Activated CD8-positive, alpha-beta memory T cell treated with anti-CD3 and anti-CD28 coated beads, Interleukin-2, amount 10 ng/mL, durations not matched to agents 7 days and 5 days (primary cell): ENCODE measurements around the gene LEAP2. TPM values are rescaled to one million over a fixed set of nuclear protein-coding genes. Genes with fewer than 3 reads are reported as not detected.

Experiments
- ATAC-seq: fragments of 150-1000 bp; cut with Tn5 transposase; one replicate; pipeline ENCODE4 v1.10.0; 2021; ENCODE audit warnings: moderate library complexity
- CTCF ChIA-PET: fragments of 350-600 bp; sonication (Branson Sonifier 250); formaldehyde crosslinking; loops from one replicate; lab custom pipeline; 2021; ENCODE audit warnings: antibody characterized with exemption; lab: Charles Lee
- DNase-seq: peaks from one replicate; pipeline ENCODE4 v3.0.0-alpha.2; 2020
- H3K27ac Mint-ChIP-seq: one replicate; pipeline ENCODE4 v1.8.0; 2021; ENCODE audit warnings: mild to moderate bottlenecking, mixed read lengths
- H3K27me3 Mint-ChIP-seq: one replicate; pipeline ENCODE4 v1.8.0; 2021; ENCODE audit warnings: mixed read lengths
- H3K36me3 Mint-ChIP-seq: one replicate; pipeline ENCODE4 v1.8.0; 2021; ENCODE audit warnings: mild to moderate bottlenecking, mixed read lengths
- H3K4me1 Mint-ChIP-seq: one replicate; pipeline ENCODE4 v1.8.0; 2021; ENCODE audit warnings: mixed read lengths
- H3K4me3 Mint-ChIP-seq: one replicate; pipeline ENCODE4 v1.8.0; 2021; ENCODE audit warnings: mild to moderate bottlenecking, moderate library complexity, mixed read lengths
- H3K9me3 Mint-ChIP-seq: one replicate; pipeline ENCODE4 v1.8.0; 2022; ENCODE audit warnings: low read depth, mixed read lengths
- total RNA-seq, 2 experiments: library from RNA; stranded (reverse); gene quantifications; one replicate each; pipeline ENCODE4 v1.2.3, GENCODE V29; 2021

The LEAP2 gene
- total RNA-seq, 2 experiments from 2014 or later = 2.7 to 6.0 TPM

DNA sequence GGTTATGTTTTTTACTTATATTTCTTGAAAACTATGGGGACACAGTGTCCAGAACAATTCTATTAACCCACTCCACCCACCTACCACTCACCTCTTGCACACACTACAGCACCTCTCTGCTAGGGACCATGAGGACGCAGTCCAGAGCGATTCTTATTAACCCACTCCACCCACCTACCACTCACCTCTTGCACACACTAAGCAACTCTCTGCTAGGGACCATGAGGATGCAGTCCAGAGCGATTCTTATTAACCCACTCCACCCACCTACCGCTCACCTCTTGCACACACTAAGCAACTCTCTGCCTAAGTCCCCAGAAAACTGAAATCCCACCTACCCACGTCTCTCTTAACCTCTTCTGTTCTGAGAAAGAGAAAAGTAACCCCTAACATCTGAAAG is 40.9 kb upstream of the LEAP2 start:
- no peak for DNase-seq
- no peak overlapping the region for H3K27ac Mint-ChIP-seq
- no peaks in the 10 kb centered on the region for H3K36me3 Mint-ChIP-seq
- ATAC-seq = no peak
- peaks cover 32% of the 10 kb centered on the region for H3K27me3 Mint-ChIP-seq
- CTCF ChIA-PET = interaction anchor here (1.2 to 6.8 kb wide), 3 partner anchors 9 to 21 kb away, joined by 3 to 60 read pairs (median 5); no protein-coding TSS in a partner anchor
- H3K4me3 Mint-ChIP-seq = no peak overlapping the region
- H3K9me3 Mint-ChIP-seq = no peaks in the 10 kb centered on the region
- peaks cover 12% of the 10 kb centered on the region for H3K4me1 Mint-ChIP-seq

GRCh38 chr5:132834057-132834456 is 39.4 kb upstream of the LEAP2 start:
- ATAC-seq = no peak
- no peak for DNase-seq
- peaks cover 9% of the 10 kb centered on the region for H3K4me1 Mint-ChIP-seq
- H3K27ac Mint-ChIP-seq = no peak overlapping the region
- peaks cover 19% of the 10 kb centered on the region for H3K27me3 Mint-ChIP-seq
- CTCF ChIA-PET = interaction anchor here (0.7 to 6.8 kb wide), 6 partner anchors 10 to 49 kb away, joined by 3 to 60 read pairs (median 4); no protein-coding TSS in a partner anchor
- no peaks in the 10 kb centered on the region for H3K9me3 Mint-ChIP-seq
- H3K4me3 Mint-ChIP-seq = no peak overlapping the region
- no peaks in the 10 kb centered on the region for H3K36me3 Mint-ChIP-seq

GRCh38 chr5:132836852-132837251 is 36.6 kb upstream of the LEAP2 start:
- H3K4me1 Mint-ChIP-seq = peaks cover 4% of the 10 kb centered on the region
- peaks cover 4% of the 10 kb centered on the region for H3K27me3 Mint-ChIP-seq
- ATAC-seq (no peak), DNase-seq (no peak)
- no peak overlapping the region for H3K4me3 Mint-ChIP-seq
- H3K27ac Mint-ChIP-seq = no peak overlapping the region
- CTCF ChIA-PET = no interaction called here
- no peaks in the 10 kb centered on the region for H3K36me3 Mint-ChIP-seq
- H3K9me3 Mint-ChIP-seq = no peaks in the 10 kb centered on the region

- Mint-ChIP-seq H3K27ac (no peak overlapping the region), H3K36me3 (no peaks in the 10 kb centered on the region), H3K9me3 (no peaks in the 10 kb centered on the region), H3K4me1 (peaks cover 4% of the 10 kb centered on the region), H3K27me3 (peaks cover under 1% of the 10 kb centered on the region), H3K4me3 (no peak overlapping the region)
- CTCF ChIA-PET = no interaction called here
- ATAC-seq (no peak), DNase-seq (no peak)
These were observed 35.6 kb upstream of the LEAP2 start for GRCh38 chr5:132837868-132838267.

DNA sequence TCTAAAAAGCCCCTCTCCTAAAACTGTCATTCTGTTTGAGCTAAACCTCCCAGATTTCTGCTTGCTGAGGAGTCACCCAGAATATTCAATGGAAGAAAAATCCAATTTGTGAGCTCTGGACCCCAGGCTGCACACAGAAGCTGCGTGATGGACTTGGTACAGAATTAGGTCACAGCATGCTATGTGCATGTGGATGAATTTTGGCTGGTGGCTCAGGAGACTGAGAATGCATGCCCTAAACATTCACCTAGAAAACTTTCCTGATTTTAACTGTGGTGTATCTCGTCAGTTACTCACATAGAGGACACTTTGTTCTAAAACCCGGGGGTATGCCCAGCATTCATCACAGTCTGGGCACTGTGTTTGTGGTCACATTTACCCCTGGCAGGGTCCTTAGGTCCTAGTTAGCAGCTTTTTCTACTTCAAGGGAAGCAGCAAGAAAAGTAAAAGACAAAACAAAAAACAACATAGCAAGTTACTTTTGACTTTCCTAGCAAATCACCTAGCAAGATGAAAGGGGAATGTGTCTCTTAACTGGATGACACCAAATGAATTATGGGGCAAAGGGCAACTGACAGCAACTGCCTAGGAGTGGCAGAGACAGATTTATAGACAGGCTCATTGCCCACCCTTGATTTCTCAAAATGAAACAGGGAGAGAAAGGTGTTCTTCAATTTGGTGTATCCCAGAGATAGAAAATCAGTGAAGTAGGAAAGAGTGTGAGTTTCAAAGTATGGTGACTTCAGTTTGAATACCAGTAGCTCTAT is 34.8 kb upstream of the LEAP2 start:
- H3K4me3 Mint-ChIP-seq = no peak overlapping the region
- no peaks in the 10 kb centered on the region for H3K36me3 Mint-ChIP-seq
- CTCF ChIA-PET = no interaction called here
- H3K4me1 Mint-ChIP-seq = peaks cover 4% of the 10 kb centered on the region
- no peak for ATAC-seq
- H3K9me3 Mint-ChIP-seq = no peaks in the 10 kb centered on the region
- H3K27me3 Mint-ChIP-seq = no peaks in the 10 kb centered on the region
- H3K27ac Mint-ChIP-seq = no peak overlapping the region
- no peak for DNase-seq

GRCh38 chr5:132839426-132840301 is 33.8 kb upstream of the LEAP2 start:
- DNase-seq = no peak
- no peak for ATAC-seq
- Mint-ChIP-seq H3K27me3 (no peaks in the 10 kb centered on the region), H3K36me3 (no peaks in the 10 kb centered on the region), H3K4me3 (no peak overlapping the region), H3K4me1 (peaks cover 4% of the 10 kb centered on the region), H3K9me3 (no peaks in the 10 kb centered on the region), H3K27ac (no peak overlapping the region)
- CTCF ChIA-PET = interaction anchor here (0.9 to 1.3 kb wide), 2 partner anchors 8 to 338 kb away, joined by 3 read pairs; no protein-coding TSS in a partner anchor

GRCh38 chr5:132840313-132840712 is 33.2 kb upstream of the LEAP2 start:
- no peak for DNase-seq
- CTCF ChIA-PET = interaction anchor here (0.9 to 1.8 kb wide), 3 partner anchors 9 to 339 kb away, joined by 3 to 5 read pairs (median 3); partner anchors contain the start of gene SHROOM1

GRCh38 chr5:132840896-132841295 is 32.6 kb upstream of the LEAP2 start:
- Mint-ChIP-seq H3K36me3 (no peaks in the 10 kb centered on the region), H3K4me1 (peaks cover 4% of the 10 kb centered on the region), H3K27ac (no peak overlapping the region), H3K9me3 (no peaks in the 10 kb centered on the region), H3K27me3 (no peaks in the 10 kb centered on the region), H3K4me3 (no peak overlapping the region)
- DNase-seq = no peak
- CTCF ChIA-PET = interaction anchor here (0.7 to 1.8 kb wide), 4 partner anchors 9 to 458 kb away, joined by 3 to 5 read pairs (median 4); partner anchors contain the start of gene SHROOM1
- no peak for ATAC-seq

More at GRCh38 chr5:132840313-132840712, 33.2 kb upstream of the LEAP2 start:
- Mint-ChIP-seq H3K27me3 (no peaks in the 10 kb centered on the region), H3K36me3 (no peaks in the 10 kb centered on the region), H3K4me3 (no peak overlapping the region), H3K27ac (no peak overlapping the region), H3K9me3 (no peaks in the 10 kb centered on the region), H3K4me1 (peaks cover 4% of the 10 kb centered on the region)
- ATAC-seq = no peak

- Mint-ChIP-seq H3K36me3 (no peaks in the 10 kb centered on the region), H3K27ac (no peak overlapping the region), H3K27me3 (no peaks in the 10 kb centered on the region), H3K9me3 (no peaks in the 10 kb centered on the region), H3K4me1 (peaks cover 4% of the 10 kb centered on the region), H3K4me3 (no peak overlapping the region)
- no peak for DNase-seq
- ATAC-seq = peak; percentile 36
- CTCF ChIA-PET = interaction anchor here (0.7 to 1.8 kb wide), 4 partner anchors 12 to 458 kb away, joined by 3 to 5 read pairs (median 4); partner anchors contain the start of gene SHROOM1
These were observed 32.2 kb upstream of the LEAP2 start for GRCh38 chr5:132841305-132841704.

GRCh38 chr5:132848270-132848669 is 25.2 kb upstream of the LEAP2 start:
- Mint-ChIP-seq H3K4me3 (no peak overlapping the region), H3K36me3 (no peaks in the 10 kb centered on the region), H3K27me3 (peaks cover 3% of the 10 kb centered on the region), H3K9me3 (no peaks in the 10 kb centered on the region), H3K4me1 (no peaks in the 10 kb centered on the region), H3K27ac (no peak overlapping the region)
- DNase-seq = no peak
- ATAC-seq = no peak
- CTCF ChIA-PET = interaction anchor here (1.3 kb wide), 1 partner anchor 17 kb away, joined by 3 read pairs; no protein-coding TSS in a partner anchor

DNA sequence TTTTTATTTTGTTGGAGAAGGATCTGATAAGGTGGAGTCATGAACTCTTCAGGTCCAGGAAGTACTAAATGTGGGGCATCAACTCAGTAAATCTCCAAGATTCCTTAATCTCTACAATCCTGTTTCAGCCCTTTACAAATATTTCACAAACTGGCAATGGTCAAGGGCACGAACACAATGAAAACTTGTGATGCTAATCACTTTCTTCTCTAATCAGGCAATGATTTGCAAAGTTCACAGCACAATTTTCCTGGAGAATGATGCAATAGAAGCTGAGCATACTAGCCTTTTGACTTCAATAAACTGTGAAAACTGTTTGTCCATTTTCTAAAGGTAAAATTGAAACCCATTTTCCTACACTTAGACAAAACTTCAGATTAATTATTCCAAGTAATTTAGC is 24.1 kb upstream of the LEAP2 start:
- Mint-ChIP-seq H3K27ac (no peak overlapping the region), H3K27me3 (peaks cover 3% of the 10 kb centered on the region), H3K4me1 (peaks cover 1% of the 10 kb centered on the region), H3K4me3 (no peak overlapping the region), H3K9me3 (no peaks in the 10 kb centered on the region), H3K36me3 (no peaks in the 10 kb centered on the region)
- ATAC-seq = no peak
- CTCF ChIA-PET = interaction anchor here (1.3 kb wide), 1 partner anchor 18 kb away, joined by 3 read pairs; no protein-coding TSS in a partner anchor
- DNase-seq = no peak

GRCh38 chr5:132850066-132850465 is 23.4 kb upstream of the LEAP2 start:
- H3K4me3 Mint-ChIP-seq = no peak overlapping the region
- no peak overlapping the region for H3K27ac Mint-ChIP-seq
- H3K36me3 Mint-ChIP-seq = no peaks in the 10 kb centered on the region
- peaks cover 3% of the 10 kb centered on the region for H3K27me3 Mint-ChIP-seq
- DNase-seq (no peak), ATAC-seq (no peak)
- CTCF ChIA-PET = no interaction called here
- no peaks in the 10 kb centered on the region for H3K9me3 Mint-ChIP-seq
- H3K4me1 Mint-ChIP-seq = peaks cover 1% of the 10 kb centered on the region

DNA sequence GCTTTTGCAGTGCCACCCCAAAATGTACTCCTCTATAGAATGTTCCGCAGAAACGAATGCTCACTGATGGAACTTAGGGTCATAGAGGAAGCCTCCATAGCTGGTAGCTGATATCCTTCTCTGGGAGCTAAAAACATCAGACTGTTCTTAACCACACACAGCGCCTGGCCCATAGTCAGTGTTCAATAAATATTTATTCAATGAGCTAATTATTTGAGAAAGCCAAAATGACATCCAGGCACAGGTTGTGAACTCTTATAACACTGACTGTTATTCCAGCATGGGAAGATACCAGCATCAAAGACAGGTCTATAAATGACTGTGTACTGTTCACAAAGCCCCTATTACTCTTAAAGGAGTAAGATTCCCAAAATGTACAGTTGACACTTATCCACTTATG is 20.1 kb upstream of the LEAP2 start:
- peaks cover 1% of the 10 kb centered on the region for H3K4me1 Mint-ChIP-seq
- peaks cover 6% of the 10 kb centered on the region for H3K27me3 Mint-ChIP-seq
- DNase-seq = no peak
- no peak overlapping the region for H3K4me3 Mint-ChIP-seq
- H3K27ac Mint-ChIP-seq = no peak overlapping the region
- no peaks in the 10 kb centered on the region for H3K36me3 Mint-ChIP-seq
- H3K9me3 Mint-ChIP-seq = no peaks in the 10 kb centered on the region
- CTCF ChIA-PET = no interaction called here
- no peak for ATAC-seq
